Keratinocyte (primary cell): ENCODE results near the gene TMEM40.

Source experiments
- CTCF ChIP-seq, 3 experiments: IDR thresholded peaks in 1 of 3; conservative IDR thresholded peaks in 1 of 3; optimal IDR thresholded peaks in 1 of 3; 2 replicates in 2 of 3; 3 replicates in 1 of 3; pipeline versions ENCODE3 to v1.5.1; 2011; ENCODE audit warnings: low read length in 3 of 3, mild to moderate bottlenecking in 3 of 3, moderate library complexity in 2 of 3, control low read depth in 1 of 3, inconsistent platforms in 1 of 3; ENCODE audit not compliant: insufficient read depth in 2 of 3; ENCODE audit errors: extremely low read depth in 1 of 3
- EZH2 ChIP-seq: IDR thresholded peaks from one replicate; pipeline ENCODE4 v1.6.1; 2012; ENCODE audit warnings: inconsistent platforms, mild to moderate bottlenecking, low read length, moderate library complexity

DNA sequence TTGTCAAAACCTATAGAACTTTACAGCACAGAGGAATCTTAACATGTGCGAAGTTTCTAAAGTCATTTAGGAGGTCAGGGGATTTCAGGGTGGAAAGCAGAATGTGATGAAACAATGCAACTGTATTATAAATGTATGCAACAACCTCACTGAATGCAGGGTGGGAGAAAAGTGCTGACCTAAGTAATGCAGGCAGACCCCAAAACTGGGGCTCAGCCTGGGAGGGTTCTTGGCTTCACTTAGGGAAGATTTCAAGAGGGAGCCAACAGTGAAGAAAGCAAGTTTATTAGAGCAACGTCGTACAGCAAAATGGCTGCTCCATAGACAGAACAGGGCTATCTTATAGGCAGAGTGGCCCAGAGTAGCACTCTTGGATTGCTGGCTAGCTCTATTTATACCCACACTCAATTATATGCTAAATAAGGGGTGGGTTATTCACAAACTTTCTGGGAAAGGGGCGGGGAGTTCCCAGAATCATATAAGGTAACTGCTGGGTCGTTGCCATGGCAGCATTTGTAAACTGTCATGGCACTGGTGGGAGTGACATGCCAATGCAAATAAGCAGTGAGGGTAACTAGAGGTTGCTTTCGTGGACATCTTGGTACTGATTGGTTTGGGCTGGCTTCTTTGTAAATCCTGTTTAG, 23.2 kb upstream of the TMEM40 start:
- TF ChIP-seq CTCF (optimal IDR thresholded peaks at IDR 0.05 in 1 of 3, IDR thresholded peaks at IDR 0.05 in 1 of 3, conservative IDR thresholded peaks at IDR 0.05 in 1 of 3; ENCODE audit: extremely low read depth in 1 of 3, insufficient read depth in 2 of 3, low read length in 3 of 3): no peak
- no peak for TF ChIP-seq EZH2
